GM23248 (cell line): ENCODE measurements around the gene ABHD12.

Experiments used
- EZH2 ChIP-seq: fragments of 200-600 bp; sonication (generic); IDR thresholded peaks from 2 replicates; pipeline ENCODE4 v1.6.1; 2018; ENCODE audit warnings: antibody characterized with exemption, mild to moderate bottlenecking; ENCODE audit not compliant: insufficient read depth, poor library complexity, severe bottlenecking
- EZH2phosphoT487 ChIP-seq: fragments of 200-600 bp; sonication (generic); IDR thresholded peaks from 2 replicates; pipeline ENCODE4 v1.6.1; 2018; ENCODE audit warnings: antibody characterized with exemption, moderate library complexity, mild to moderate bottlenecking, low read depth; ENCODE audit not compliant: insufficient read depth

DNA sequence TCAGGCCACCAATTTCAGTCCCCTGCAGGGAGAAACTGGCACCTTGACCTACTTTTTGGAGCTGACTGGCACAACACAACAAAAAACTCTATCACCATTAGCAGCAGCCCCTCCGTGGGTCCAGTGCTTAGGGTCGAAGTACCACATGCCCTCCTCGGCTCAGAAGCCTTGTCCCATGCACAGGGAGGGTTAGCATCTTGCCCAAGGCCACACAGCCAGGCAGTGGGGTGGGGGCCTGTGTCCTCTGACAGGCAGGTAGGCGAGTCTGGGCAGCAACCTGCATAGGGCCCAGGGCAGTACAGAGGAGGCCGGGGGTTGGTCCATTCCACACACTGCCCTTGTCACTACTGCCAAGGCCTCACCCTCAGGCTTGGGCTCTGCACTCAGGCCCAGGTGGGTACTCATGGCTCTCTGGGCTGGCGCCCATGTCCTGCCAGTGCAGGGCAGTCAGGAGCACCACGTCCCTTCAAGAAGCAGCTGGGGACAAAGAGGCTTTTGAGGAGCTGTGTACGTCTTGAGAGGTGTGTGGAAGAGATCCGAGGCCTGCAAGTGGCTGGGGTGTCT lies 89.2 kb downstream of the ABHD12 start:
- TF ChIP-seq EZH2 (no peak), EZH2phosphoT487 (no peak)
